ENCODE measurements around the gene MAP4K1.
"Not testable (repeated sequence)": the region's sequence is repeated elsewhere in the genome, so short reads cannot be mapped to it uniquely, and the experiment has no call there.

Gene MAP4K1

DNA sequence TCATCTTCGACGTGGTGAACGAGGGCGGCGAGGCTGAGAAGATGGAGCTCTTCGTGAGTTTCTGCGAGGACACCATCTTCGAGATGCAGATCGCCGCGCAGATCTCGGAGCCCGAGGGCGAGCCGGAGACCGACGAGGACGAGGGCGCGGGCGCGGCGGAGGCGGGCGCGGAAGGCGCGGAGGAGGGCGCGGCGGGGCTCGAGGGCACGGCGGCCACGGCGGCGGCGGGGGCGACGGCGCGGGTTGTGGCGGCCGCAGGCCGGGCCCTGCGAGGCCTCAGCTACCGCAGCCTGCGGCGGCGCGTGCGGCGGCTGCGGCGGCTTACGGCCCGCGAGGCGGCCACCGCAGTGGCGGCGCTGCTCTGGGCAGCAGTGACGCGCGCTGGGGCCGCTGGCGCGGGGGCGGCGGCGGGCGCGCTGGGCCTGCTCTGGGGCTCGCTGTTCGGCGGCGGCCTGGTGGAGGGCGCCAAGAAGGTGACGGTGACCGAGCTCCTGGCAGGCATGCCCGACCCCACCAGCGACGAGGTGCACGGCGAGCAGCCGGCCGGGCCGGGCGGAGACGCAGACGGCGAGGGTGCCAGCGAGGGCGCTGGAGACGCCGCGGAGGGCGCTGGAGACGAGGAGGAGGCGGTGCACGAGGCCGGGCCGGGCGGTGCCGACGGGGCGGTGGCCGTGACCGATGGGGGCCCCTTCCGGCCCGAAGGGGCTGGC lies 52.6 kb downstream of the MAP4K1 start:
- no peak for DNase-seq

DNA sequence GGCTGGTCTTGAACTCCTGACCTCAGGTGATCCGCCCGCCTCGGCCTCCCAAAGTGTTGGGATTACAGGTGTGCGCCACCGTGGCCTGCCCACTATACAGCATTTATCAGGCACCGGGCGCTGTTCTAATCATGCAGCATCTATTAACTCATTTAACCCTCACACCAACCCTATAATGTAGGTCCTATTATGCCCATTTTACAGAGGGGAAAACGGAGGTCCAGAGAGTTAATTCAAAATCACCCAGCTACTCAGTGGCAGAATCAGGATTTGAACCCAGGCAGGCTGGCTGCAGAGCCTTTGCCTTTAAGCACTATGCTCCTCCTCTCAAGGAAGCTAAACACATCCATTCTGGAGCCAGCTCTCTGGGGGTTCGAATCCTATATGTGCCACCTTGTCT lies 54.3 kb downstream of the MAP4K1 start:
- DNase-seq: no peak

- DNase-seq: no peak
These were observed 55.7 kb downstream of the MAP4K1 start for GRCh38 chr19:38562096-38562495.

DNA sequence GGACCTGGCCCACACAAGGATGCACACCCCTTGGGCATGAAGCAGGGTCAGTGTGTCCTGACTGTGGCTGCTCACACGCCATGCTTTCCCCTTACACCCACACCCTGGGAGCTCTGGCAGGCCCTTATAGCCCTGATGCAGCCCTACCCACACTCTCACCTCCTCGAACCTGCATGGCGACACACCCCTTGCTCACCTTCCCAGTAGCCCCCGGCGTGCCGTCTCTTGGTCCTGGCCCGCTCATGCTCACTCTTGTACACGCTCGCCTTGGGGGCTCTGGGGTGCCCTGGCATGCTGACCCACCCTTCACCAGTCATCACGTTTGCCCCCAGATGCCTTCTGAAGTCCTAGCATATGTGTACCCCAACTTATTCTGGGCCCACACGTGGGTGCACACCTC lies 56.1 kb downstream of the MAP4K1 start:
- DNase-seq: no peak

DNA sequence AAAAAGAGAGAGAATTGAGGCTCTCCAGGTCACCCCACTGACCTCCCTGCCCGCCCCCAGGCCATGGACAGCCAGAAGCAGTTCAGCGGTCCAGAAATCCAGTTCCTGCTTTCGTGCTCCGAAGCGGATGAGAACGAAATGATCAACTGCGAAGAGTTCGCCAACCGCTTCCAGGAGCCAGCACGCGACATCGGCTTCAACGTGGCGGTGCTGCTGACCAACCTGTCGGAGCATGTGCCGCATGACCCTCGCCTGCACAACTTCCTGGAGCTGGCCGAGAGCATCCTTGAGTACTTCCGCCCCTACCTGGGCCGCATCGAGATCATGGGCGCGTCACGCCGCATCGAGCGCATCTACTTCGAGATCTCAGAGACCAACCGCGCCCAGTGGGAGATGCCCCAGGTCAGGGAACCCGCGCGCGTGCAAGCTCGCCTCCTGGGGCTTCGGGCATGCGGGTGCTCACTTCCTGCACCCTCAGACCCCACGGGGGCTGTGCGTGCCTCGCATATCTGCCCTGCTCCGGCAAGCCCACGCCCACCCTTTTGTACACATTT lies 56.6 kb downstream of the MAP4K1 start:
- no peak for DNase-seq

- DNase-seq: peak; percentile 93
These were observed 58.0 kb downstream of the MAP4K1 start for GRCh38 chr19:38559428-38560401.

DNA sequence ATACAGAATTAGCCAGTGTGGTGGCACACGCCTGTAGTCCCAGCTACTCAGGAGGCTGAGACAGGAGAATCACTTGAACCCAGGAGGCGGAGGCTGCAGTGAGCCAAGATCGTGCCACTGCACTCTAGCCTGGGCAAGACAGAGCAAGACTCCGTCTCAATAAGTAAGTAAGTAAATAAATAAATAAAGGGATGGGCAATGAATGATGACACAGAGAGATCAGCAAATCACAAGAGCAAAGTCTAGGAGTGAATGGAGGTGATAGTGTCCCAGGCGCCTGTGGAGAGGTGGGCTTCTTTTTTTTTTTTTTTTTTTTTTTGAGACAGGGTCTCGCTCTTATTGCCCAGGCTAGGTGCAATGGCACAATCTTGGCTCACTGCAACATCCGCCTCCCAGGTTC lies 58.8 kb downstream of the MAP4K1 start:
- DNase-seq: not testable (repeated sequence)

DNA sequence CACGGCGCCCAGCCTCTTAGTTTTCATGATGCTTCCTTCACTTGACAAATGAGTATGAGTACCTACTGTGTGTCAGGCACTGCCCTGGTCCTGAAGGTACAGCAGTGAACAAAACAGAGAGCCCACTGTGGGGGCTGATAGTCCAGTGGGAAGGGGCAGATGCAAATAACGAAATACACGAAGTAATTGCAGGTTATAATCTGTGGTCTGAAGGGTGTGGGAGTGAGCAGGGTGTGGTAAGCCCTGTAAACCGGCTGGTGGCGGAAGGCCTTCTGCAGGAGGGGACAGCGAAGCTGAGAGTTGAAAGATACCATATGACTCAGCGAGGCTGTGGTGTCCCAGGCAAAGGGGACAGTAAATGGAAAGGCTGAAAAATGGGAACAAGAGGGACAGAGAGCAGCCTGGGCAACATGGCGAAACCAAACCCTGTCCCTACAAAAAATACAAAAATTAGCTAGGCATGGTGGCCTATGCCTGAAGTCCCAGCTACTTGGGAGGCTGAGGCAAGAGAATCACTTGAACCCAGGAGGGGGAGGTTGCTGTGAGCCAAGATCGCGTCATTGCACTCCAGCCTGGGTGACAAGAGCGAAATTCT lies 60.5 kb downstream of the MAP4K1 start:
- DNase-seq: peak; percentile 84

- no peak for DNase-seq
These were observed 61.1 kb downstream of the MAP4K1 start for GRCh38 chr19:38556521-38557174.

DNA sequence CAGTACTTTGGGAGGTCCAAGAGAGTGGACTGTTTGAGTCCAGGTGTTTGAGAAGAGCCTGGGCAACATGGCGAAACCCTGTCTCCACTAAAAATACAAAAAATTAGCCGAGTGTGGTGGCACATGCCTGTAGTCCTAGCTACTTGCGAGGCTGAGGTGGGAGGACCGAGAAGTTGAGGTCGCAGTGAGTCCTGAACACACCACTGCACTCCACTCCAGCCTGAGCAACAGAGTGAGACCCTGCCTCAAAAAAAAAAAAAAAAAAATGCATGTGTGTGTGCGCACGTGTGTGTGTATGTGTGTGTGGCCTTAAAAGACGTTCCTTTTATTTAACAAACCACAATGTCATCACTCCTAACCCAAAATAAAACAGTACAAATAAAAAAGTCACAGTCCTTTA lies 62.6 kb downstream of the MAP4K1 start:
- DNase-seq: no peak

- DNase-seq: no peak
These were observed 63.0 kb downstream of the MAP4K1 start for GRCh38 chr19:38554676-38555141.

GRCh38 chr19:38553239-38553638 lies 64.5 kb downstream of the MAP4K1 start:
- not testable (repeated sequence) for DNase-seq

- DNase-seq: peak; percentile 70
These were observed 66.3 kb downstream of the MAP4K1 start for GRCh38 chr19:38551450-38551813.

GRCh38 chr19:38550376-38550775 lies 67.4 kb downstream of the MAP4K1 start:
- DNase-seq: no peak

GRCh38 chr19:38549942-38550341 lies 67.8 kb downstream of the MAP4K1 start:
- no peak for DNase-seq

GRCh38 chr19:38549061-38549460 lies 68.7 kb downstream of the MAP4K1 start:
- DNase-seq: no peak

DNA sequence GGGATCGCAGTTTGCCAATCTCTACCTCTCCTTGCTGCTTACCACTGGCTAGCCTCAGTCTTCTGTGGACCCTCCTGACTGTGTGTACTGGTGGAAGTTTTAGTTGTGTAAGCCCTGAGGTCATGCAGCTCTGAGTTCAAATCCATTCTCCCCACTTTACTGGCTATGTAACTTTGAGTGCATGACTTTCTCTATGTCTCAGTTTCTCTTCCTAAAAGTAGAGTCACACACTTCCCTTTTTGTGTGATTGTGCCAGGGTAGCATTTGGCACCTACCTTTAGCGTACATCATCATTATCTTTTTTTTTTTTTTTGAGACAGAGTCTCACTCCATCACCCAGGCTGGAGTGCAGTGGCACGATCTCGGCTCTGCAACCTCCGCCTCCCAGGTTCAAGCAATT lies 70.3 kb downstream of the MAP4K1 start:
- no peak for DNase-seq

DNA sequence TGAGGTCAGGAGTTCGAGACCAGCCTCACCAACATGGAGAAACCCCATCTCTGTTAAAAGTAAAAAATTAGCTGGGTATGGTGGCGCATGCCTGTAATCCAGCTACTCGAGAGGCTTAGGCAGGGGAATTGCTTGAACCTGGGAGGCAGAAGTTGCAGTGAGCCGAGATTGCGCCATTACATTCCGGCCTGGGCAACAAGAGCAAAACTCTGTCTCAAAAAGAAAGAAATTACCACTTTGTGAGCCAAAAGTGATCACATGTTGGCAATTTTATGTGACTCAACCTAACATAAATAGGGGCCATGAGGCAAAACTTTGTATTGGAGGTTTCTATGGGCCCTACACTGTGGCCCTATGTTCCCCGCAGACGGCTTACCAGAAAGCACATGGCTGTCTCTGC lies 72.2 kb downstream of the MAP4K1 start:
- DNase-seq: no peak

DNA sequence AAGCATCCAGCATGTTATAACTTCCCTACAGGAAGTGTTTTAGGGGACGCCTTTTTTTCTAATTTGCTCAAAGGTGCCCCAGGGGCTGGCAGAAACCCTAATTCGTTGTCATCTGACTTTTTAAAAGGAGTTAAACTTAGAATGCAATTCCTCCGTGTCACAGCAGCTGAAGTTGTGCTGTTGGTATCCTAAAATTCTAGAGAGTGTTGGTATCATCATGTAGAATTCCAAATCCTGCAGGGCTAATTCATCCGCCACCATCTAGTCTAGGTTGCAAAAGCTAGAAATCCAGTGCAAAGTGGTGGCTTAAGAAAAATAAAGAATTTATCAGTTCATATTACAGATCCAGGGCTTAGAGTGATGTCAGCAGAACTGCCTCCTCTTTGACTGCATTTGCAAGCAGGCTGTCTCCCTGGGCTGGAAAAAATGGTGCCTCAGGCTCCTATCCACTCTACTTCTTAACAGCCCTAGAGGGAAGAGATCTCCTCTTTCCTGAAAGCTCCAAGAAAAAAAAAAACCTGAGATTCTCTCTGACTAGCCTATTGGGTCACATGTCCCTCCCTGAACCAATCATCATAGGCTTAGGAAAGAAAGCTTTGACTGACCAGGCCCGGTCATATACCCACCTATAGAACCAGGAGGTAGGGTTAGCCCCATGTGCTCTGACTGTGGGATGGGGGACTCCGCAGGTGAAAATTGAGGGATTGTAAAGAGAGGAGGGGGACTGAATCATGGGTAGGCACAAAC lies 73.0 kb downstream of the MAP4K1 start:
- DNase-seq: no peak

GRCh38 chr19:38543807-38544568 lies 73.8 kb downstream of the MAP4K1 start:
- DNase-seq: peak; percentile 83

DNA sequence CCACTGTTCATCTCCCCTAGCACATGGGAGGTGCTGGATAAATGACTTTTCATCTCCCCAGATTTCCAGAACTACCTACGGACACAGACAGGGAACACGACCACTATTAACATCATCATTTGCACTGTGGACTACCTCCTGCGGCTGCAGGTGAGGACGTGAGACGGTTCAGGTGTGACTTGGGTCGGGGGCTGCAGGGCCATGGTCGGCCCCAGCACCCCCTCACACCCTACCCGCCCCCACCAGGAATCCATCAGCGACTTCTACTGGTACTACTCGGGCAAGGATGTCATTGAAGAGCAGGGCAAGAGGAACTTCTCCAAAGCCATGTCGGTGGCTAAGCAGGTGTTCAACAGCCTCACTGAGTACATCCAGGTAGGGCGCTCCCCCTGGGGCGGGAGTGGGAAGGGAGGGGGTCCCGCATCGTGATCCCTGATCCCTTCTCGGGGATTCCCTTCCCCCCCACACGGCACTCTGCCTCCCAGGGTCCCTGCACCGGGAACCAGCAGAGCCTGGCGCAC lies 74.4 kb downstream of the MAP4K1 start:
- no peak for DNase-seq
